Aorta (tissue), 5 donors: Measurements from ENCODE around the gene CDKN2AIPNL. TPM values are rescaled to one million over a fixed set of nuclear protein-coding genes. Genes with fewer than 3 reads are reported as not detected.
"Not testable (repeated sequence)": the region's sequence is repeated elsewhere in the genome, so short reads cannot be mapped to it uniquely, and the experiment has no call there.

Experiments
- ATAC-seq: fragments of 200-7000 bp; cut with Tn5 transposase; one replicate; pipeline ENCODE4 v1.9.1; 2022; ENCODE audit warnings: moderate library complexity; ENCODE audit not compliant: low FRiP score
- DNase-seq, 2 donors: peaks; one replicate each; pipeline ENCODE4 v3.0.0-alpha.2; 2020
- H3K27ac ChIP-seq, 2 donors: one replicate each; pipeline ENCODE4 v1.5.1; 2013; ENCODE audit warnings: low read length in 2 of 2, mild to moderate bottlenecking in 2 of 2, moderate library complexity in 2 of 2, control low read depth in 1 of 2, inconsistent platforms in 1 of 2, low read depth in 1 of 2
- H3K27me3 ChIP-seq, 2 donors: one replicate each; pipeline ENCODE4 v1.6.1; 2013; ENCODE audit warnings: control low read depth in 1 of 2, low read length in 1 of 2, mild to moderate bottlenecking in 1 of 2, moderate library complexity in 1 of 2; ENCODE audit not compliant: insufficient read depth in 2 of 2, control insufficient read depth in 1 of 2
- H3K36me3 ChIP-seq, 2 donors: one replicate each; pipeline ENCODE4 v1.6.1; 2013; ENCODE audit warnings: control low read depth in 1 of 2, low read length in 1 of 2, mild to moderate bottlenecking in 1 of 2; ENCODE audit not compliant: insufficient read depth in 2 of 2, control insufficient read depth in 1 of 2
- H3K4me1 ChIP-seq, 2 donors: one replicate each; pipeline ENCODE4 v1.6.1; 2013; ENCODE audit warnings: low read length in 2 of 2, control low read depth in 1 of 2, mild to moderate bottlenecking in 1 of 2, moderate library complexity in 1 of 2; ENCODE audit not compliant: insufficient read depth in 2 of 2, control insufficient read depth in 1 of 2
- H3K4me3 ChIP-seq, 2 donors: one replicate each; pipeline ENCODE4 v1.5.1; 2013; ENCODE audit warnings: low read length in 2 of 2, control low read depth in 1 of 2, mild to moderate bottlenecking in 1 of 2
- H3K9me3 ChIP-seq: one replicate; pipeline ENCODE4 v1.6.1; 2013; ENCODE audit warnings: mild to moderate bottlenecking, low read length; ENCODE audit not compliant: control insufficient read depth
- WGBS, 2 donors: extraction: QIAGEN DNeasy Blood & Tissue Kit; methylation state at CpG; one replicate each; pipeline ENCODE4 v1.1.7; 2013; 5-methylcytosine and 5-hydroxymethylcytosine counted together
- intact Hi-C, 2 donors: fragments of 100-400 bp; cut with DNase I; formaldehyde crosslinking; loops; one replicate each; pipeline versions ENCODE4 v1.14.2 to v1.15.0; 2022
- polyA plus RNA-seq, 2 donors: library from polyadenylated mRNA; stranded (reverse); fragments of 200-250 nt; gene quantifications; one replicate each; pipeline ENCODE4 v1.2.3, GENCODE V29; 2013
- total RNA-seq, 2 donors: library from RNA; stranded (reverse); fragmentation: NEBNext Ultra II Directional; extraction: Animal tissue kit (Norgen Biotek cat#: 25700); gene quantifications; one replicate each; pipeline ENCODE4 v1.2.1, GENCODE V29; 2021
- donor health status: healthy with polysubstance abuse.
- donor health status: Bipolar disorder and iron deficiency.
- donor health status: DM: no; HTN: no; CAD: no.
- donor health status: DM: no; HTN: no; CAD: no.
- donor health status: DM: yes; HTN: yes; CAD: no.

Gene CDKN2AIPNL
- total and polyA plus RNA-seq, 4 donors, result 11.0 to 35.9 (median 16.9) TPM

- no peaks in the 10 kb centered on the region for H3K27me3 ChIP-seq
- ATAC-seq (no peak), DNase-seq (no peak)
- H3K27ac ChIP-seq, result no peak overlapping the region
- H3K4me1 ChIP-seq, result no peaks in the 10 kb centered on the region
- H3K9me3 ChIP-seq, result no peaks in the 10 kb centered on the region
- H3K4me3 ChIP-seq, result no peak overlapping the region
- H3K36me3 ChIP-seq, result peaks cover 3 to 4% of the 10 kb centered on the region in 2 donors
- intact Hi-C loops, result no loop called here
- 89% methylated on average over 2 of the region's 2 CpGs for WGBS, 2 donors
These were observed 14.5 kb downstream of the CDKN2AIPNL start for GRCh38 chr5:134397196-134397595.

GRCh38 chr5:134396274-134396673 lies 15.4 kb downstream of the CDKN2AIPNL start:
- Histone ChIP-seq H3K4me1 (no peaks in the 10 kb centered on the region), H3K4me3 (no peak overlapping the region), H3K9me3 (no peaks in the 10 kb centered on the region), H3K27me3 (no peaks in the 10 kb centered on the region), H3K36me3 (peaks cover 0 to 4% of the 10 kb centered on the region in 2 donors), H3K27ac (no peak overlapping the region)
- DNase-seq, result no peak
- no peak for ATAC-seq
- intact Hi-C loops, result no loop called here
- WGBS, 2 donors, result 70 to 75% methylated on average over 4 of the region's 4 CpGs

- H3K9me3 ChIP-seq, result no peaks in the 10 kb centered on the region
- no peak for DNase-seq
- H3K36me3 ChIP-seq, result peaks cover 0 to 4% of the 10 kb centered on the region in 2 donors
- H3K4me3 ChIP-seq, result no peak overlapping the region
- H3K4me1 ChIP-seq, result no peaks in the 10 kb centered on the region
- H3K27ac ChIP-seq, result no peak overlapping the region
- no peaks in the 10 kb centered on the region for H3K27me3 ChIP-seq
- intact Hi-C loops, result no loop called here
- WGBS, 2 donors, result 91 to 97% methylated on average over 7 of the region's 7 CpGs
- no peak for ATAC-seq
These were observed 16.7 kb downstream of the CDKN2AIPNL start for GRCh38 chr5:134394932-134395331.

- ATAC-seq, result no peak
- H3K36me3 ChIP-seq, result peaks cover 4 to 5% of the 10 kb centered on the region in 2 donors
- 54 to 65% methylated on average over 2 of the region's 2 CpGs for WGBS, 2 donors
These were observed 19.4 kb downstream of the CDKN2AIPNL start for GRCh38 chr5:134392301-134392700.

GRCh38 chr5:134387443-134387842 lies 24.2 kb downstream of the CDKN2AIPNL start:
- no peak overlapping the region for H3K4me3 ChIP-seq
- H3K27ac ChIP-seq, result no peak overlapping the region
- H3K9me3 ChIP-seq, result no peaks in the 10 kb centered on the region
- ATAC-seq, result no peak
- H3K36me3 ChIP-seq, result peaks cover 5 to 6% of the 10 kb centered on the region in 2 donors
- no peak for DNase-seq
- no peaks in the 10 kb centered on the region for H3K4me1 ChIP-seq
- no peaks in the 10 kb centered on the region for H3K27me3 ChIP-seq
- intact Hi-C loops, result no loop called here
- 93 to 98% methylated on average over 1 of the region's 1 CpG for WGBS, 2 donors

More at GRCh38 chr5:134392301-134392700, 19.4 kb downstream of the CDKN2AIPNL start:
- H3K4me1 ChIP-seq, result no peaks in the 10 kb centered on the region
- H3K27ac ChIP-seq, result no peak overlapping the region
- no peaks in the 10 kb centered on the region for H3K27me3 ChIP-seq
- DNase-seq, result no peak
- no peak overlapping the region for H3K4me3 ChIP-seq
- no peaks in the 10 kb centered on the region for H3K9me3 ChIP-seq
- intact Hi-C loops, result no loop called here

GRCh38 chr5:134383980-134384697 lies 27.5 kb downstream of the CDKN2AIPNL start:
- Histone ChIP-seq H3K36me3 (peaks cover 7 to 8% of the 10 kb centered on the region in 2 donors), H3K4me3 (no peak overlapping the region), H3K9me3 (no peaks in the 10 kb centered on the region), H3K4me1 (no peaks in the 10 kb centered on the region), H3K27ac (no peak overlapping the region), H3K27me3 (no peaks in the 10 kb centered on the region)
- intact Hi-C loops, result no loop called here
- no peak for ATAC-seq
- WGBS, 2 donors, result 64 to 72% methylated on average over 4 of the region's 4 CpGs
- no peak for DNase-seq

GRCh38 chr5:134382204-134382603 lies 29.5 kb downstream of the CDKN2AIPNL start:
- H3K4me1 ChIP-seq, H3K36me3 ChIP-seq, ATAC-seq, H3K27me3 ChIP-seq, H3K4me3 ChIP-seq, H3K9me3 ChIP-seq, intact Hi-C loops, H3K27ac ChIP-seq, DNase-seq: not testable (repeated sequence)
- 93 to 95% methylated on average over 2 of the region's 2 CpGs for WGBS, 2 donors

- intact Hi-C loops, result no loop called here
- ATAC-seq (no peak), DNase-seq (no peak)
- no peaks in the 10 kb centered on the region for H3K4me1 ChIP-seq
- no peak overlapping the region for H3K4me3 ChIP-seq
- H3K27me3 ChIP-seq, result no peaks in the 10 kb centered on the region
- H3K36me3 ChIP-seq, result peaks cover 3 to 5% of the 10 kb centered on the region in 2 donors
- no peak overlapping the region for H3K27ac ChIP-seq
- no peaks in the 10 kb centered on the region for H3K9me3 ChIP-seq
- WGBS, 2 donors, result 69 to 71% methylated on average over 5 of the region's 5 CpGs
These were observed 31.3 kb downstream of the CDKN2AIPNL start for GRCh38 chr5:134380346-134380745.

- H3K36me3 ChIP-seq, result no peaks in the 10 kb centered on the region
- H3K27ac ChIP-seq, result no peak overlapping the region
- WGBS, 2 donors, result 75 to 80% methylated on average over 3 of the region's 3 CpGs
- H3K27me3 ChIP-seq, result no peaks in the 10 kb centered on the region
- no peaks in the 10 kb centered on the region for H3K4me1 ChIP-seq
- no peaks in the 10 kb centered on the region for H3K9me3 ChIP-seq
- ATAC-seq (no peak), DNase-seq (no peak)
- H3K4me3 ChIP-seq, result no peak overlapping the region
- intact Hi-C loops, result loop anchor here in 1 of 2 donors (5.0 to 10.0 kb wide), 3 partner anchors 158 to 213 kb away; partner anchors contain the start of gene SKP1
These were observed 37.4 kb downstream of the CDKN2AIPNL start for GRCh38 chr5:134374232-134374631.
